ENCODE results near the gene SNRNP35.
"Not testable (repeated sequence)": the region's sequence is repeated elsewhere in the genome, so short reads cannot be mapped to it uniquely, and the experiment has no call there.

Gene SNRNP35, protein sequence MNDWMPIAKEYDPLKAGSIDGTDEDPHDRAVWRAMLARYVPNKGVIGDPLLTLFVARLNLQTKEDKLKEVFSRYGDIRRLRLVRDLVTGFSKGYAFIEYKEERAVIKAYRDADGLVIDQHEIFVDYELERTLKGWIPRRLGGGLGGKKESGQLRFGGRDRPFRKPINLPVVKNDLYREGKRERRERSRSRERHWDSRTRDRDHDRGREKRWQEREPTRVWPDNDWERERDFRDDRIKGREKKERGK

DNA sequence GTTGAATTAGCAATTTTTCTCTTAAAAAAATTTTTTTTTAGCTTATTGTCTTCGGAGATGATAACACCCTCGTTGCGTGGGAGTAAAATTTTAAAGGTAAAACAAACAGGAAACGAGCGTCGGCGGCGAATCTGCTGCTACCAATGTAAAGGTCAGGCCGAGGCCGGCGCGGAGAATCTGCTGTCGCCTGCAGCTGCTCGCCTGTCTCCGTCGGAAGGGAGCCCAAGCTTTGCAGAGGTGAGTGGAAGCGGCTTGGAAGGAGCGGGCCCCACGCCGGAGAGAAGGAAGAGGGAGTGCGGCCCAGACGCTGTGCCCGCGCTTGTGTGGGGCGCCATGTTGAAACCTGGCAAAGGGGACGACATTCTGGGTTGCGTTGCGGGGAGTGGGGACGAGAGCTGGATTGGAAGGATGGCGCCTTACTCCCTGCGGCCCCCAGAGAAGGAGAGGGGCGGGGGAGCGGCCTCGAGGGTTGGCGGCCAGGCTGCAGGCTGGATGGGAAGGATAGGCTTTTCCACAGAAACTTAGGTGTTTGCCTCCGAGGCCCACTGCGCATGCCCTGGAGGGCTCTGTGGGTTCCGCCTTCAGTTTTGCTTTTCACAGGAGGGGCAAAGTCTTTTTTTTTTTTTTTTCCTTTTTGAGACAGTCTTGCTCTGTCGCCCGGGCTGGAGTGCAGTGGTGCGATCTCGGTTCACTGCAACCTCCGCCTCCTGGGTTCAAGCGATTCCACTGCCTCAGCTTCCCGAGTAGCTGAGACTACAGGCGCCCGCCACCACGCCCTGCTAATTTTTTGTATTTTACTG lies at the start of gene SNRNP35:
SNRNP35 (plus strand) TSS at position 160 of the 800 bp plus-strand sequence. CDS start 7,402 bp downstream, outside the sequence.
- TF ChIP-seq, protein P1, sequence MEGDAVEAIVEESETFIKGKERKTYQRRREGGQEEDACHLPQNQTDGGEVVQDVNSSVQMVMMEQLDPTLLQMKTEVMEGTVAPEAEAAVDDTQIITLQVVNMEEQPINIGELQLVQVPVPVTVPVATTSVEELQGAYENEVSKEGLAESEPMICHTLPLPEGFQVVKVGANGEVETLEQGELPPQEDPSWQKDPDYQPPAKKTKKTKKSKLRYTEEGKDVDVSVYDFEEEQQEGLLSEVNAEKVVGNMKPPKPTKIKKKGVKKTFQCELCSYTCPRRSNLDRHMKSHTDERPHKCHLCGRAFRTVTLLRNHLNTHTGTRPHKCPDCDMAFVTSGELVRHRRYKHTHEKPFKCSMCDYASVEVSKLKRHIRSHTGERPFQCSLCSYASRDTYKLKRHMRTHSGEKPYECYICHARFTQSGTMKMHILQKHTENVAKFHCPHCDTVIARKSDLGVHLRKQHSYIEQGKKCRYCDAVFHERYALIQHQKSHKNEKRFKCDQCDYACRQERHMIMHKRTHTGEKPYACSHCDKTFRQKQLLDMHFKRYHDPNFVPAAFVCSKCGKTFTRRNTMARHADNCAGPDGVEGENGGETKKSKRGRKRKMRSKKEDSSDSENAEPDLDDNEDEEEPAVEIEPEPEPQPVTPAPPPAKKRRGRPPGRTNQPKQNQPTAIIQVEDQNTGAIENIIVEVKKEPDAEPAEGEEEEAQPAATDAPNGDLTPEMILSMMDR (IDR thresholded peaks at IDR 0.05; ENCODE audit: low read depth, low read length, missing control alignments) = no peak
- peak within 1 kb of the TSS; percentile 96 for H3K4me3 ChIP-seq (ENCODE audit: low read depth, low read length)
- DNase-seq (ENCODE audit: low read depth) = peak; percentile 73

DNA sequence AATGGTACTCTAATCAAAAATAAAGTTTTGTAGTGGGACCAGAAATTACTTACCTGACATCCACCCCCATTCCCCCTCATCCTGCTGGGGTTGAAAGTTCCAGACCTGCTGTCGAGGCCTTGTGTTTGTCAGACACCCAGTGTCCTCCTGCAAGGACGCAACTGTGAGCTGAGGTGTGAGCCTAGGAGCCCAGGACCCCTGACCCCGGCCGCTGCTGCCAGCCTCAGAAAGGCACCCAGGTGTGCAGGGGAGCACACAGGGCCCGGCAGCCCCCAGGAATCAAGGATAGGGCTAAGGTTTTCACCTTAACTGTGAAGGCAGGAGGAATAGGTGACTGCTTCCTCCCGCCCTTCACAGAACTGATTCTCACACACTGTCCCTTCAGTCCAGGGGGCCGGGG lies 49.3 kb upstream of the SNRNP35 start:
- not testable (repeated sequence) for DNase-seq (ENCODE audit: low read depth)

DNA sequence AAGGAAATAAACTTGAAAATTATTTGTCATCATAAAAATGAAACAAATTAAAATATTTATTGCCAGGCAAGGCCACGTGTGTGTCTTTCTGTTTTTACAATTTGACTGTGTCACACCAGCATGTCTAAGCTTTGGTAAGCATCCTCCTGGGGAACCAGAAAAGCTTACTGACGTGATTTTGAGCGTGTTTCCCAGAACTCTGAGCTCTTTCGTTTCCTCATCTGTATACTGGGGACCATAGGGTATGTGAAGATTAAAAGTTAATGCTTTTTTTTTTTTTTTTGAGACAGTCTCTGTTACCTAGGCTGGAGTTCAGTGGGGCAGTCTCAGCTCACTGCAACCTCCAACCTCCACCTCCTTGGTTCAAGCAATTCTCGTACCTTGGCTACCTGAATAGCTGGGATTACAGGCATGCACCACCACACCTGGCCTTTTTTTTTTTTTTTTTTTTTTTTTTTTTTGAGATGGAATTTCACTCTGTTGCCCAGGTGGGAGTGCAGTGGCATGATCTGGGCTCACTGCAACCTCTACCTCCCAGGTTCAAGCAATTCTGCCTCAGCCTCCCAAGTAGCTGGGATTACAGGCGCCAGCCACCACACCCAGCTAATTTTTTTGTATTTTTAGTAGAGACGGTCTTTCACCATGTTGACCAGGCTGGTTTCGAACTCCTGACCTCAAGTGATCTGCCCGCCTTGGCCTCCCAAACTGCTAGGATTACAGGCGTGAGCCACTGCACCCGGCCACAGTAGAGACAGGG lies 48.5 kb upstream of the SNRNP35 start:
- H3K4me3 ChIP-seq (ENCODE audit: low read depth, low read length); DNase-seq (ENCODE audit: low read depth): not testable (repeated sequence)

More for the DNA sequence above, 49.3 kb upstream of the SNRNP35 start:
- not testable (repeated sequence) for H3K4me3 ChIP-seq (ENCODE audit: low read depth, low read length)

DNA sequence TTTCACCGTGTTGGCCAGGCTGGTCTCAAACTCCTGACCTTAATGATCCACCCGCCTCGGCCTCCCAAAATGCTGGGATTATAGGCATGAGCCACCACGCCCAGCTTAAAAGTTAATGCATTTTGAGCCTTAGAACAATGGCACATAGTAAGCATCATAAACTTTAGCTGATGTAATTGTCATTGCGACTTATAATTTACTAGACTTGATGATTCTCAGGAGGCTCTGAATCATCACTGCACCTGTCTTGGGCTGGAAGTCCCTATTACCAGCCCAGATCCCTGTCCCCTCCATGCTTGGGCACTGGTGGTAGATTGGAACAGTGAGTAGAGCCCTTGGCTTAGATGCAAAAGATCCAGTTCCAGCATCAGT lies 47.9 kb upstream of the SNRNP35 start:
- TF ChIP-seq, protein P1 (IDR thresholded peaks at IDR 0.05; ENCODE audit: low read depth, low read length, missing control alignments) = no peak
- no peak for DNase-seq (ENCODE audit: low read depth)
- no peak overlapping the region for H3K4me3 ChIP-seq (ENCODE audit: low read depth, low read length)

DNA sequence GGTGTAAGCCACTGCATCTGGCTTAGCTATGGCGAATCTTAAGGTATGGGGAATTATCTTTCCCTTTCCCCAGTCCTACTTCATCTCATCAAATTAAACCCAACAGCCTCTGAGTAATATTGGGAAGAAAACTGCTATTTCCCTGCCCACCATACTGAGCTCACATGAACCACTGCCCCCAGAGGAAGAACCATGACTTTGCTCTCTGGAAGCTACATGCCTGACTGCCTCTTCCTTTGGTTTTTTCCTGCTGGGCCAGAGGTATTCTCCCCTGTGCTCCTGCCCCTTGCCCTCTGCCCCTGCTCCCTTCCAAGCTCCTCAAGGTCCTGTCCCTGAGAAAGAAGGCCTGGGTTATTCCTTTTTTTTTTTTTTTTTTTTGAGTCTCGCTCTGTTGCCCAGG lies 36.6 kb upstream of the SNRNP35 start:
- no peak overlapping the region for H3K4me3 ChIP-seq (ENCODE audit: low read depth, low read length)
- TF ChIP-seq, protein P1 (IDR thresholded peaks at IDR 0.05; ENCODE audit: low read depth, low read length, missing control alignments) = peak; percentile 17
- DNase-seq (ENCODE audit: low read depth) = no peak

DNA sequence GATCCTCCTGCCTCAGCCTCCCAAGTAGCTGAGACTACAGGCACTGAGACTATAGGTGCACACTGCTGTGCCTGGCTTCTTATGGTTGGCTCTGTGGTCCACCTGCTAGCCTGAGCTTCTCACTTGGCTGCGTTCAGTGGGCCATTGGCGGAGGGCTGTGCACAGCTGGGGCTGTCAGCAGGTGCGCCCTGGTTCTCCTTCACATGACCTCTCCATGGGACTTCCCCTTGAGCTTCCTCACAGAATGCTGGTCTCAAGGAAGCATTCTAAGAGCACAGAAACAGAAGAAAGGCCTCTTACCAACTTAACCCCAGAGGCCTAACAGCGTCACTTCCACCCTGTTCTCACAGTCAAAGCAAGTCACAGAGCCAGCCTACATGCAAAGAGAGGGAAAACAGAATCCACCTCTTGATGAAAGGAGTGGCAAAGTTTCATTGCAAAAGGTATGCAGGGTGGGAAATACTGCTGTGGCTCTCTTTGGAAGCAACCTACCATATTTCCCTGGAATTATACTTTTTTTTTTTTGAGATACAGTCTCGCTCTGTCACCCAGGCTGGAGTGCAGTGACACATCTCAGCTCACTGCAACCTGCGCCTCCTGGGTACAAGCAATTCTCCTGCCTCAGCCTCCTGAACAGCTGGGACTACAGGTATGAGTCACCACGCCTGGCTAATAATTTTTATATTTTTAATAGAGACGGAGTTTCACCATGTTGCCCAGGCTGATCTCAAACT lies 30.7 kb upstream of the SNRNP35 start:
- no peak overlapping the region for H3K4me3 ChIP-seq (ENCODE audit: low read depth, low read length)
- DNase-seq (ENCODE audit: low read depth) = peak; percentile 93
- TF ChIP-seq, protein P1 (IDR thresholded peaks at IDR 0.05; ENCODE audit: low read depth, low read length, missing control alignments) = no peak

DNA sequence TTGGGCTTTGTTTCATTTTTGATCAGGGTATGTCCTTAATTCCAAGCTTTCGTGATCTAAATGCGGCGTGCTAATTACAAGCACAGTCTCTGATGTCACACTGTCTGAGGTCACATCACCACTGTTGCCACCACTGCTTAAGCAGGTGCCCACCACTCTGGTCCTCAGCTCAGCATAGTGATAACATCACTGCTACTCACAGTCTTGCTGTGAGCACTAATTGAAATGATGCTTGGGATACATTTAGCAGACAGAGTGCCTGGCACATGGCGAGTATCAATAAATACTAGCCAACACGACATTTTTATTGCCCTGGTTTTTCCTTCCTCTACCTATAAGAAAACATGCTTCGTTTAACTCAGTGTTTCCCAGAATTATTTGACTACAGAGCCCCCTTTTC lies 29.3 kb upstream of the SNRNP35 start:
- DNase-seq (ENCODE audit: low read depth) = no peak
- TF ChIP-seq, protein P1 (IDR thresholded peaks at IDR 0.05; ENCODE audit: low read depth, low read length, missing control alignments) = no peak
- no peak overlapping the region for H3K4me3 ChIP-seq (ENCODE audit: low read depth, low read length)

DNA sequence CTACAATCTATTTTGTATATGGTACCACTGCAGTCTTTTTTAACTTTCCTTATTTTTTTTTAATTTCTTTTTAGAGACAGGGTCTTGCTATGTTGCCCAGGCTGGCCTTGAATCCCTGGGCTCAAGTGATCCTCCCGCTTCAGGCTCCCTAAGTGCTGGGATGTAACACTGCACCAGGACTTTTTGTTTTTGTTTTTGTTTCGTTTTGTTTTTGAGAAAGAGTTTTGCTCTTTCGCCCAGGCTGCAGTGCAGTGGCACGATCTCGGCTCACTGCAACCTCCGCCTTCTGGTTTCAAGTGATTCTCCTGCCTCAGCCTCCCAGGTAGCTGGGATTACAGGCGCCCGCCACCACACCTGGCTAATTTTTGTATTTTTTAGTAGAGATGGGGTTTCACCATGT lies 28.8 kb upstream of the SNRNP35 start:
- not testable (repeated sequence) for H3K4me3 ChIP-seq (ENCODE audit: low read depth, low read length); DNase-seq (ENCODE audit: low read depth)

DNA sequence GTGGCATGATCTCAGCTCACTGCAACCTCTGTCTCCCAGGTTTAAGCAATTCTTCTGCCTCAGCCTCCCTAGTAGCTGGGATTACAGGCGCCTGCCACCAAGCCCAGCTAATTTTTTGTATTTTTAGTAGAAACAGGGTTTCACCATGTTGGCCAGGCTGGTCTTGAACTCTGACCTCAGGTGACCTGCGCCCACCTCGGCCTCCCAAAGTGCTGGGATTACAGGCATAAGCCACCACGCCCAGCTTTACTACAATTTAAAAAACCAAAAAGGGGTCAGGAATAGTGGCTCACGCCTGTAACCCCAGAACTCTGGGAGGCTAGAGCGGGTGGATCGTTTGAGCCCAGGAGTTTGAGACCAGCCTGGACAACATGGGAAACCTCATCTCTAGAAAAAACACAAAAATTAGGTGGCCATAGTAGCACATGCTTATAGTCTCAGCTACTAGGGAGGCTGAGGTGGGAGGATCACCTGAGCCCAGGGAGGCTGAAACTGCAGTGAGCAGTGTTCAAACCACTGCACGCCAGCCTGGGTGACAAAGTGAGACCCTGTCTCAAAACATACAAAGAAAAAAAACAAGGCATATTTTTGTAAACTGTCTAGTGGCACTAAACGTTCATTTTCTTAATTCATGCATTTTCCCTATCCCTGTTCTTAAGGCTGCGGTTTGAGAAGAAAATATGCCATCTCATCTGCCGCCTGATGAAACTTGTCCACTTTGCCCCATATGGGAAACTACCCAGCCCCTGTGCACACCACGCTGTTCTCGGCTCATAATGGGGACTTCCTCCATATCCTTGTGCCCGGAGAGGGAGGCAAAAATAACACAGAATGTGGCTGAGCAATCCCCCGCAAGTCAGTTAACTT lies 25.8 kb upstream of the SNRNP35 start:
- H3K4me3 ChIP-seq (ENCODE audit: low read depth, low read length) = peak overlapping the region; percentile 49
- DNase-seq (ENCODE audit: low read depth) = not testable (repeated sequence)
